ENCODE data around the gene KIFAP3. TPM values are rescaled to one million over a fixed set of nuclear protein-coding genes. Genes with fewer than 3 reads are reported as not detected.
"Not testable (repeated sequence)": the region's sequence is repeated elsewhere in the genome, so short reads cannot be mapped to it uniquely, and the experiment has no call there.

The KIFAP3 gene
- total and polyA plus RNA-seq, 12 donors: 16.5 to 84.0 (median 54.0) TPM

GRCh38 chr1:170097449-170097948 lies 23.0 kb upstream of the KIFAP3 start:
- Histone ChIP-seq H3K36me3 (no peaks in the 10 kb centered on the region), H3K4me1 (no peaks in the 10 kb centered on the region), H3K27me3 (no peaks in the 10 kb centered on the region), H3K4me3 (no peak overlapping the region), H3K27ac (no peak overlapping the region), H3K9me3 (peaks cover 0 to 10% (median 0%) of the 10 kb centered on the region in 11 donors)
- DNase-seq (no peak), ATAC-seq (no peak)
- WGBS, 2 donors: 41 to 44% methylated on average over 4 of the region's 4 CpGs
- no peak for TF ChIP-seq CTCF (IDR thresholded peaks at IDR 0.05)
- intact Hi-C loops (cut with DNase I): no loop called here

GRCh38 chr1:170096806-170097340 lies 22.4 kb upstream of the KIFAP3 start:
- no peak for TF ChIP-seq CTCF (IDR thresholded peaks at IDR 0.05)
- no peak for ATAC-seq
- H3K4me3 ChIP-seq: no peak overlapping the region
- no peak overlapping the region for H3K27ac ChIP-seq
- H3K36me3 ChIP-seq: no peaks in the 10 kb centered on the region
- intact Hi-C loops (cut with DNase I): no loop called here
- no peak for DNase-seq
- H3K4me1 ChIP-seq: no peaks in the 10 kb centered on the region
- no peaks in the 10 kb centered on the region for H3K27me3 ChIP-seq
- 78 to 88% methylated on average over 4 of the region's 4 CpGs for WGBS, 2 donors
- H3K9me3 ChIP-seq: peaks cover 0 to 10% (median 0%) of the 10 kb centered on the region in 11 donors

- intact Hi-C loops (cut with DNase I): no loop called here
- no peak overlapping the region for H3K27ac ChIP-seq
- no peak for ATAC-seq
- no peak for DNase-seq
- peaks cover 0 to 10% (median 0%) of the 10 kb centered on the region in 11 donors for H3K9me3 ChIP-seq
- H3K4me1 ChIP-seq: no peaks in the 10 kb centered on the region
- no peak for TF ChIP-seq CTCF (IDR thresholded peaks at IDR 0.05)
- no peak overlapping the region for H3K4me3 ChIP-seq
- H3K36me3 ChIP-seq: no peaks in the 10 kb centered on the region
- no peaks in the 10 kb centered on the region for H3K27me3 ChIP-seq
These were observed 21.7 kb upstream of the KIFAP3 start for GRCh38 chr1:170095976-170096748.

DNA sequence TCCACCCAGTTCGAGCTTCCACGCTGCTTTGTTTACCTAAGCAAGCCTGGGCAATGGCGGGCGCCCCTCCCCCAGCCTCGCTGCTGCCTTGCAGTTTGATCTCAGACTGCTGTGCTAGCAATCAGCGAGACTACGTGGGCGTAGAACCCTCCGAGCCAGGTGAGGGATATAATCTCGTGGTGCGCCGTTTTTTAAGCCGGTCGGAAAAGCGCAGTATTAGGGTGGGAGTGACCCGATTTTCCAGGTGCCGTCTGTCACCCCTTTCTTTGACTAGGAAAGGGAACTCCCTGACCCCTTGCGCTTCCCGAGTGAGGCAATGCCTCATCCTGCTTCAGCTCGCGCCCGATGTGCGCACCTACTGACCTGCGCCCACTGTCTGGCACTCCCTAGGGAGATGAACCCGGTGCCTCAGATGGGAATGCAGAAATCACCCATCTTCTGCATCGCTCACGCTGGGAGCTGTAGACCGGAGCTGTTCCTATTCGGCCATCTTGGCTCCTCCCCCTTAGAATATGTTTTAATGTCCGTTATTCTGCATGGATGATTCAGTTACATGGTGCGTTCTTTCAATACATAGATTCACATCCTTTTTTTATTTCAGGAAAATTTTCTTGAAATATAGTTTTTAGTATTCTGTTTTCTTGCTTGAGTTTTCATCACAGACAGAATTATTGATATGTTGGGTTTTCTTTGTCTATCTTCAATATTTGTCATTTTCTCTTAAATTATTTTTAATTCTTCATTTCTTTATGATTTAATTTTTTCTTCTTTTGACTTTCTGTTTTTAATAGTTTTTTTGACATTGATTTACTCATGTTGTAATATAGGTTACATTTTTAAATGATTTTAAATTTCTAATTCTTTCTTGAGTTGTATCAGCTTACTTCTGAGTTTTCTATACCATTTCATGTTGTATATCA lies 20.5 kb upstream of the KIFAP3 start:
- peaks cover 0 to 10% (median 0%) of the 10 kb centered on the region in 11 donors for H3K9me3 ChIP-seq
- H3K27ac ChIP-seq; H3K4me3 ChIP-seq; DNase-seq; H3K4me1 ChIP-seq; H3K27me3 ChIP-seq; intact Hi-C loops (cut with DNase I); ATAC-seq; H3K36me3 ChIP-seq: not testable (repeated sequence)
- 83 to 85% methylated on average over 31 of the region's 31 CpGs for WGBS, 2 donors
